Measurements from ENCODE around the gene ADGRE2. TPM values are rescaled to one million over a fixed set of nuclear protein-coding genes. Genes with fewer than 3 reads are reported as not detected.

ADGRE2 gene
- total and polyA plus RNA-seq, 2 donors (not counting 3 experiments of a cell fraction or from before 2014, with no cell fraction given): not detected

- intact Hi-C loops (cut with micrococcal nuclease): loop anchor here (1.0 kb wide), 1 partner anchor 118 kb away; the partner anchor contains the start of gene NDUFB7
- peak; percentile 85 for FAIRE-seq
- POLR2A ChIA-PET: interaction anchor here (0.5 to 1.1 kb wide), 3 partner anchors 10 to 116 kb away, joined by 3 to 5 read pairs (median 3); no protein-coding TSS in a partner anchor
These were observed 88.5 kb downstream of the ADGRE2 start, which contains the start of gene ZNF333 for GRCh38 chr19:14689598-14690503. Gene ZNF333, plus strand, starts transcription at chr19:14690048. Its CDS starts 3,444 bp downstream, at chr19:14693492.

More at GRCh38 chr19:14689598-14690503, 88.5 kb downstream of the ADGRE2 start, which contains the start of gene ZNF333:
- no peaks in the 10 kb centered on the region for H3K9me1 ChIP-seq (replicated peaks; ENCODE audit: control insufficient read depth, extremely low read depth, insufficient read depth, low read length)
- no peaks in the 10 kb centered on the region for H4K20me1 ChIP-seq (replicated peaks; ENCODE audit: control insufficient read depth, extremely low read depth, insufficient read depth, low read length)
- peak within 1 kb of the TSS; percentile 98 to 99 (median 99) for H3K4me3 ChIP-seq (replicated peaks in 1 of 3; ENCODE audit: insufficient read depth in 1 of 3, low read depth in 1 of 3, low read length in 3 of 3)
- H3K4me2 ChIP-seq (ENCODE audit: insufficient read depth, low read length): peak within 1 kb of the TSS; percentile 99
- peaks cover 5% of the 10 kb centered on the region for H3K79me2 ChIP-seq (ENCODE audit: control insufficient read depth, insufficient read depth, low read length)
- no TSS peak for BruUV-seq (replicated peaks)
- peaks cover 9% of the 10 kb centered on the region for H3K4me1 ChIP-seq (ENCODE audit: control insufficient read depth, extremely low read depth, insufficient read depth, low read length)
- peak within 1 kb of the TSS; percentile 94 for H3K9ac ChIP-seq (replicated peaks; ENCODE audit: extremely low read depth, insufficient read depth, low read length)
- peaks cover 0 to 1% of the 10 kb centered on the region in 2 experiments for H3K36me3 ChIP-seq (ENCODE audit: control insufficient read depth in 2 of 2, extremely low read depth in 1 of 2, insufficient read depth in 2 of 2, low read length in 2 of 2)
- DNase-seq (ENCODE audit: low read depth, low spot score): peak; percentile 88
- no peak for TF ChIP-seq CTCF (IDR thresholded peaks at IDR 0.05; ENCODE audit: extremely low read depth in 1 of 2, insufficient read depth in 1 of 2, low read depth in 1 of 2, low read length in 2 of 2)
- peak; percentile 80 for TF ChIP-seq POLR2AphosphoS5 (IDR thresholded peaks at IDR 0.05; ENCODE audit: insufficient read depth, low read depth, low read length)
- TF ChIP-seq MAX (IDR thresholded peaks at IDR 0.05; ENCODE audit: insufficient read depth, insufficient read length): no peak
- TF ChIP-seq JUN (IDR thresholded peaks at IDR 0.05; ENCODE audit: borderline replicate concordance, insufficient read depth, insufficient read length, low read depth): no peak
- TF ChIP-seq MYC (IDR thresholded peaks at IDR 0.05; ENCODE audit: low read depth, low read length): no peak
- TF ChIP-seq POLR2A (IDR thresholded peaks at IDR 0.05; ENCODE audit: low read depth, low read length): peak; percentile 74
- no peak for TF ChIP-seq GATA2 (IDR thresholded peaks at IDR 0.05; ENCODE audit: insufficient read depth, insufficient read length, low read depth, low read length)
- no peak for TF ChIP-seq EZH2 (IDR thresholded peaks at IDR 0.05; ENCODE audit: borderline replicate concordance, low read depth, low read length, severe bottlenecking)
- TF ChIP-seq FOS (IDR thresholded peaks at IDR 0.05; ENCODE audit: borderline replicate concordance, insufficient read depth, low read length): no peak
- dilution Hi-C loops (cut with MboI; ENCODE audit: extremely low pct_ligation_motif_present, low sequenced_read_pairs): no loop called here
- peaks cover 0 to 2% of the 10 kb centered on the region in 2 experiments for H3K27me3 ChIP-seq (ENCODE audit: control insufficient read depth in 2 of 2, insufficient read depth in 2 of 2, low read length in 2 of 2)
- no peaks in the 10 kb centered on the region for H3K9me3 ChIP-seq (replicated peaks; ENCODE audit: control insufficient read depth, insufficient read depth, low read length)
- peak within 1 kb of the TSS; percentile 95 for H3K27ac ChIP-seq (ENCODE audit: insufficient read depth, low read depth, low read length)
- peak within 1 kb of the TSS; percentile 96 for H2AFZ ChIP-seq (ENCODE audit: low read depth, low read length)
- CTCF ChIA-PET: interaction anchor here (0.7 to 9.8 kb wide), 2 partner anchors 114 to 133 kb away, joined by 3 to 342 read pairs; partner anchors contain the start of gene NDUFB7

All from endothelial cell of umbilical vein (primary cell).